Measurements from ENCODE around the gene HADH. TPM values are rescaled to one million over a fixed set of nuclear protein-coding genes. Genes with fewer than 3 reads are reported as not detected.
"Not testable (repeated sequence)": the region's sequence is repeated elsewhere in the genome, so short reads cannot be mapped to it uniquely, and the experiment has no call there.

The HADH gene
- total RNA-seq, 1 experiment from 2014 or later, result 30.8 TPM

- Histone ChIP-seq H3K27me3 (no peaks in the 10 kb centered on the region), H3K9me3 (no peaks in the 10 kb centered on the region), H3K4me3 (no peak overlapping the region; the same call in 1 of the 2 replicates), H3K36me3 (no peaks in the 10 kb centered on the region)
- no peak for DNase-seq
Observed at GRCh38 chr4:107988763-107989035, 990 bp upstream of the HADH start.

- Histone ChIP-seq H3K27me3 (no peaks in the 10 kb centered on the region), H3K4me3 (peak overlapping the region; percentile 68), H3K36me3 (no peaks in the 10 kb centered on the region), H3K9me3 (no peaks in the 10 kb centered on the region)
- DNase-seq, result no peak
Observed at GRCh38 chr4:107989162-107989536, 540 bp upstream of the HADH start.

GRCh38 chr4:107991945-107992630 is 2.4 kb downstream of the HADH start:
- H3K4me3 ChIP-seq, result no peak overlapping the region
- no peaks in the 10 kb centered on the region for H3K36me3 ChIP-seq
- no peaks in the 10 kb centered on the region for H3K9me3 ChIP-seq
- no peaks in the 10 kb centered on the region for H3K27me3 ChIP-seq
- no peak for DNase-seq

GRCh38 chr4:107993969-107994368 is 4.3 kb downstream of the HADH start:
- Histone ChIP-seq H3K27me3 (no peaks in the 10 kb centered on the region), H3K36me3 (no peaks in the 10 kb centered on the region), H3K9me3 (no peaks in the 10 kb centered on the region), H3K4me3 (no peak overlapping the region)
- DNase-seq, result no peak

- no peaks in the 10 kb centered on the region for H3K27me3 ChIP-seq
- DNase-seq, result no peak
- no peak overlapping the region for H3K4me3 ChIP-seq
Observed at GRCh38 chr4:107994894-107995293, 5.2 kb downstream of the HADH start.

GRCh38 chr4:107996949-107997788 is 7.5 kb downstream of the HADH start:
- DNase-seq, result peak; percentile 23
- no peaks in the 10 kb centered on the region for H3K9me3 ChIP-seq
- H3K27me3 ChIP-seq, result no peaks in the 10 kb centered on the region
- no peak overlapping the region for H3K4me3 ChIP-seq
- H3K36me3 ChIP-seq, result peaks cover 8% of the 10 kb centered on the region; the same call in 1 of the 2 replicates

More at GRCh38 chr4:107994894-107995293, 5.2 kb downstream of the HADH start:
- Histone ChIP-seq H3K9me3 (no peaks in the 10 kb centered on the region), H3K36me3 (no peaks in the 10 kb centered on the region)

GRCh38 chr4:107997794-107998193 is 8.1 kb downstream of the HADH start:
- H3K27me3 ChIP-seq, result no peaks in the 10 kb centered on the region
- H3K36me3 ChIP-seq, result peaks cover 8% of the 10 kb centered on the region; the same call in 1 of the 2 replicates
- H3K4me3 ChIP-seq, result no peak overlapping the region
- H3K9me3 ChIP-seq, result no peaks in the 10 kb centered on the region
- no peak for DNase-seq

GRCh38 chr4:107999932-108000539 is 10.3 kb downstream of the HADH start:
- no peak for DNase-seq
- H3K4me3 ChIP-seq, result no peak overlapping the region

GRCh38 chr4:108001540-108002135 is 11.9 kb downstream of the HADH start:
- Histone ChIP-seq H3K27me3 (no peaks in the 10 kb centered on the region), H3K36me3 (peaks cover 8% of the 10 kb centered on the region; the same call in 1 of the 2 replicates), H3K4me3 (no peak overlapping the region), H3K9me3 (no peaks in the 10 kb centered on the region)
- no peak for DNase-seq

More at GRCh38 chr4:107999932-108000539, 10.3 kb downstream of the HADH start:
- no peaks in the 10 kb centered on the region for H3K9me3 ChIP-seq
- H3K36me3 ChIP-seq, result peaks cover 8% of the 10 kb centered on the region; the same call in 1 of the 2 replicates
- no peaks in the 10 kb centered on the region for H3K27me3 ChIP-seq

GRCh38 chr4:108003982-108004515 is 14.4 kb downstream of the HADH start:
- no peaks in the 10 kb centered on the region for H3K27me3 ChIP-seq
- peaks cover 8% of the 10 kb centered on the region; the same call in 1 of the 2 replicates for H3K36me3 ChIP-seq
- no peaks in the 10 kb centered on the region for H3K9me3 ChIP-seq
- H3K4me3 ChIP-seq, result no peak overlapping the region
- no peak for DNase-seq

- DNase-seq, result no peak
- Histone ChIP-seq H3K27me3 (no peaks in the 10 kb centered on the region), H3K9me3 (no peaks in the 10 kb centered on the region), H3K4me3 (no peak overlapping the region), H3K36me3 (peaks cover 8% of the 10 kb centered on the region; the same call in 1 of the 2 replicates)
Observed at GRCh38 chr4:108004646-108005045, 15.0 kb downstream of the HADH start.

- DNase-seq, result no peak
- no peaks in the 10 kb centered on the region for H3K36me3 ChIP-seq
- H3K9me3 ChIP-seq, result no peaks in the 10 kb centered on the region
- no peak overlapping the region for H3K4me3 ChIP-seq
- H3K27me3 ChIP-seq, result no peaks in the 10 kb centered on the region
Observed at GRCh38 chr4:108005807-108006206, 16.1 kb downstream of the HADH start.

- no peaks in the 10 kb centered on the region for H3K27me3 ChIP-seq
- no peak for DNase-seq
Observed at GRCh38 chr4:108006361-108006760, 16.7 kb downstream of the HADH start.

GRCh38 chr4:108007984-108008383 is 18.3 kb downstream of the HADH start:
- Histone ChIP-seq H3K36me3 (no peaks in the 10 kb centered on the region), H3K9me3 (no peaks in the 10 kb centered on the region), H3K27me3 (no peaks in the 10 kb centered on the region), H3K4me3 (no peak overlapping the region)
- no peak for DNase-seq

More at GRCh38 chr4:108006361-108006760, 16.7 kb downstream of the HADH start:
- Histone ChIP-seq H3K9me3 (no peaks in the 10 kb centered on the region), H3K4me3 (no peak overlapping the region), H3K36me3 (no peaks in the 10 kb centered on the region)

GRCh38 chr4:108008721-108009120 is 19.0 kb downstream of the HADH start:
- Histone ChIP-seq H3K4me3 (no peak overlapping the region), H3K36me3 (no peaks in the 10 kb centered on the region), H3K27me3 (no peaks in the 10 kb centered on the region), H3K9me3 (no peaks in the 10 kb centered on the region)
- peak; percentile 20 for DNase-seq

- DNase-seq, result no peak
- no peaks in the 10 kb centered on the region for H3K27me3 ChIP-seq
- no peaks in the 10 kb centered on the region for H3K9me3 ChIP-seq
- no peaks in the 10 kb centered on the region for H3K36me3 ChIP-seq
- H3K4me3 ChIP-seq, result no peak overlapping the region
Observed at GRCh38 chr4:108010167-108010566, 20.5 kb downstream of the HADH start.

- not testable (repeated sequence) for H3K36me3 ChIP-seq, H3K4me3 ChIP-seq, DNase-seq, H3K27me3 ChIP-seq, H3K9me3 ChIP-seq
Observed at GRCh38 chr4:108012382-108012781, 22.7 kb downstream of the HADH start.

All from MG63 (cell line).